ENCODE data around the gene RREB1. TPM values are rescaled to one million over a fixed set of nuclear protein-coding genes. Genes with fewer than 3 reads are reported as not detected.

Gene RREB1
- total RNA-seq, 1 experiment from 2014 or later = 30.7 TPM

- TF ChIP-seq CTCF (IDR thresholded peaks at IDR 0.05) (no peak), POLR2AphosphoS5 (IDR thresholded peaks at IDR 0.05; ENCODE audit: low read depth, low read length) (no peak), TCF7L2 (IDR thresholded peaks at IDR 0.05; ENCODE audit: low read depth, low read length) (no peak), REST (IDR thresholded peaks at IDR 0.05; ENCODE audit: insufficient read depth in 1 of 2, low read depth in 2 of 2, low read length in 1 of 2) (no peak)
- in situ Hi-C loops (cut with HindIII; ENCODE audit: low pct_unique_long_range_greater_than_20kb, low sequenced_read_pairs) = no loop called here
- intact Hi-C loops (cut with micrococcal nuclease; ENCODE audit: unreplicated experiment) = no loop called here
- Histone ChIP-seq H3K27ac (ENCODE audit: low read length) (no peak overlapping the region), H3K4me1 (ENCODE audit: control insufficient read depth, insufficient read depth, low read length) (no peaks in the 10 kb centered on the region), H3K27me3 (ENCODE audit: control insufficient read depth, insufficient read depth, low read length) (no peaks in the 10 kb centered on the region), H3K4me3 (ENCODE audit: low read depth in 2 of 2, low read length in 2 of 2) (no peak overlapping the region), H3K9me3 (ENCODE audit: control insufficient read depth, insufficient read depth, low read depth, low read length) (no peaks in the 10 kb centered on the region), H3K36me3 (ENCODE audit: control insufficient read depth, insufficient read depth, low read length) (no peaks in the 10 kb centered on the region)
- ATAC-seq = no peak
- ChIA-PET CTCF (no interaction called here), POLR2A (no interaction called here)
- no TSS peak for BruUV-seq (replicated peaks)
- no peak for DNase-seq (ENCODE audit: low read depth, low spot score)
Measured at GRCh38 chr6:7071405-7071804, 36.4 kb upstream of the RREB1 start.

- no peaks in the 10 kb centered on the region for H3K36me3 ChIP-seq (ENCODE audit: control insufficient read depth, insufficient read depth, low read length)
- DNase-seq (ENCODE audit: low read depth, low spot score) (no peak), ATAC-seq (no peak)
- in situ Hi-C loops (cut with HindIII; ENCODE audit: low pct_unique_long_range_greater_than_20kb, low sequenced_read_pairs) (no loop called here), intact Hi-C loops (cut with micrococcal nuclease; ENCODE audit: unreplicated experiment) (no loop called here)
- no peaks in the 10 kb centered on the region for H3K4me1 ChIP-seq (ENCODE audit: control insufficient read depth, insufficient read depth, low read length)
- CTCF ChIA-PET = no interaction called here
- BruUV-seq (replicated peaks) = no TSS peak
- no peak overlapping the region for H3K4me3 ChIP-seq (ENCODE audit: low read depth in 2 of 2, low read length in 2 of 2)
- H3K27ac ChIP-seq (ENCODE audit: low read length) = no peak overlapping the region
- no peaks in the 10 kb centered on the region for H3K27me3 ChIP-seq (ENCODE audit: control insufficient read depth, insufficient read depth, low read length)
- POLR2A ChIA-PET = interaction anchor here (0.7 kb wide), 1 partner anchor 32 kb away, joined by 9 read pairs; no protein-coding TSS in a partner anchor
- no peaks in the 10 kb centered on the region for H3K9me3 ChIP-seq (ENCODE audit: control insufficient read depth, insufficient read depth, low read depth, low read length)
- TF ChIP-seq REST (IDR thresholded peaks at IDR 0.05; ENCODE audit: insufficient read depth in 1 of 2, low read depth in 2 of 2, low read length in 1 of 2) (no peak), CTCF (IDR thresholded peaks at IDR 0.05) (no peak), TCF7L2 (IDR thresholded peaks at IDR 0.05; ENCODE audit: low read depth, low read length) (no peak), SIN3A (IDR thresholded peaks at IDR 0.05; ENCODE audit: borderline replicate concordance, insufficient read depth, low read depth, low read length) (no peak), POLR2AphosphoS5 (IDR thresholded peaks at IDR 0.05; ENCODE audit: low read depth, low read length) (no peak)
Measured at GRCh38 chr6:7073082-7073820, 34.5 kb upstream of the RREB1 start.
